ENCODE results near the gene SLC24A5. TPM values are rescaled to one million over a fixed set of nuclear protein-coding genes. Genes with fewer than 3 reads are reported as not detected.

SLC24A5 gene
- total RNA-seq, 1 donor: not detected

DNA sequence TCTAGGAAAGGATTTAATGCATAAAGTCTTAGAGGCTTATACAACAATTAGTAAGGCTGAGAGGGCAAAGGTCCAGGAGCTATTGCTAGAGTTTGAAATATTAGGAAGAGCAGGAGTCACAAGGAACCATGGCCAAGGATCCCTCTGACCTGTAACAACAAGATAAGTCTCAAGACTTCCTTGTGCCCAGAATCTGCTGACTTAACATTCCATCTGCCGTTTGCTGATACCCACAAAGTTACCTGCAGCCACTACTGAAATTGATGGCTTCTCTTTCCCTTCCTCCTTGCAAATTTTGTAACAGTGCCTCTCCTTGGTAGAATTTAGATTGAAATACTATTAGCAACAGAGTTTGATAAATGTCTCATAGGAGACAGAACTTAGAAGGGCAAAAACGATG, 62.0 kb downstream of the SLC24A5 start:
- H3K36me3 ChIP-seq (ENCODE audit: insufficient read depth, low read length): no peaks in the 10 kb centered on the region
- no peak overlapping the region for H2AFZ ChIP-seq (ENCODE audit: low read length)
- no peak for DNase-seq (ENCODE audit: insufficient read length, low spot score, missing footprints)
- no peak overlapping the region for H3K4me3 ChIP-seq (ENCODE audit: insufficient read depth, low read length)
- H4K20me1 ChIP-seq (ENCODE audit: insufficient read depth, low read length): no peaks in the 10 kb centered on the region
- H3K27ac ChIP-seq (ENCODE audit: low read depth, low read length): no peak overlapping the region
- TF ChIP-seq, protein P1, sequence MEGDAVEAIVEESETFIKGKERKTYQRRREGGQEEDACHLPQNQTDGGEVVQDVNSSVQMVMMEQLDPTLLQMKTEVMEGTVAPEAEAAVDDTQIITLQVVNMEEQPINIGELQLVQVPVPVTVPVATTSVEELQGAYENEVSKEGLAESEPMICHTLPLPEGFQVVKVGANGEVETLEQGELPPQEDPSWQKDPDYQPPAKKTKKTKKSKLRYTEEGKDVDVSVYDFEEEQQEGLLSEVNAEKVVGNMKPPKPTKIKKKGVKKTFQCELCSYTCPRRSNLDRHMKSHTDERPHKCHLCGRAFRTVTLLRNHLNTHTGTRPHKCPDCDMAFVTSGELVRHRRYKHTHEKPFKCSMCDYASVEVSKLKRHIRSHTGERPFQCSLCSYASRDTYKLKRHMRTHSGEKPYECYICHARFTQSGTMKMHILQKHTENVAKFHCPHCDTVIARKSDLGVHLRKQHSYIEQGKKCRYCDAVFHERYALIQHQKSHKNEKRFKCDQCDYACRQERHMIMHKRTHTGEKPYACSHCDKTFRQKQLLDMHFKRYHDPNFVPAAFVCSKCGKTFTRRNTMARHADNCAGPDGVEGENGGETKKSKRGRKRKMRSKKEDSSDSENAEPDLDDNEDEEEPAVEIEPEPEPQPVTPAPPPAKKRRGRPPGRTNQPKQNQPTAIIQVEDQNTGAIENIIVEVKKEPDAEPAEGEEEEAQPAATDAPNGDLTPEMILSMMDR (IDR thresholded peaks at IDR 0.05; ENCODE audit: extremely low read depth, low read depth, low read length): no peak
- no peak overlapping the region for H3K4me2 ChIP-seq (ENCODE audit: insufficient read depth, low read length)
- no peaks in the 10 kb centered on the region for H3K9me3 ChIP-seq (ENCODE audit: low read depth, low read length)
- no peaks in the 10 kb centered on the region for H3K4me1 ChIP-seq (ENCODE audit: insufficient read depth, low read length)
- no peaks in the 10 kb centered on the region for H3K79me2 ChIP-seq (ENCODE audit: insufficient read depth, low read length)
- H3K27me3 ChIP-seq (ENCODE audit: insufficient read depth, low read length): no peaks in the 10 kb centered on the region

DNA sequence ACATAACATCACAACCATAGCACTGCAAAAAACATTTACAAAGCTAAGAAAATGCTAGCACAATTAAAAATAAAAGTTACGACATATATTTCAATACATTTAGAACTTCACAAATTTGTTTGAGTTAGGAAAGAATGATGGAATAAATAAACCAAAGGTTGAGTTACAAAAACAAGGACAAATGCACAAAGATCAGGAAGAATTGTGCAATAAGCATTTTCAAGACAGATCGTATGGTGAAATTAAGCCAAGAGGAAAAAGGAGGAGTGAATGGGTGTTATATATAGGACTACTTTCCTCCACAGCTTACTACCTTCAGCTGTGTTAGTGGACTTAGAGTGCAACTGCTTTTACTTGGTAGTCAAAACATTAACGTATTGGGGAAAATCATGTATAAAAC, 64.7 kb downstream of the SLC24A5 start:
- no peak overlapping the region for H3K4me3 ChIP-seq (ENCODE audit: insufficient read depth, low read length)
- H3K4me2 ChIP-seq (ENCODE audit: insufficient read depth, low read length): no peak overlapping the region
- H3K79me2 ChIP-seq (ENCODE audit: insufficient read depth, low read length): no peaks in the 10 kb centered on the region
- no peak overlapping the region for H2AFZ ChIP-seq (ENCODE audit: low read length)
- H3K27me3 ChIP-seq (ENCODE audit: insufficient read depth, low read length): no peaks in the 10 kb centered on the region
- no peaks in the 10 kb centered on the region for H3K4me1 ChIP-seq (ENCODE audit: insufficient read depth, low read length)
- TF ChIP-seq, protein P1 (IDR thresholded peaks at IDR 0.05; ENCODE audit: extremely low read depth, low read depth, low read length): no peak
- no peaks in the 10 kb centered on the region for H3K36me3 ChIP-seq (ENCODE audit: insufficient read depth, low read length)
- DNase-seq (ENCODE audit: insufficient read length, low spot score, missing footprints): no peak
- H4K20me1 ChIP-seq (ENCODE audit: insufficient read depth, low read length): no peaks in the 10 kb centered on the region
- H3K9me3 ChIP-seq (ENCODE audit: low read depth, low read length): no peaks in the 10 kb centered on the region
- H3K27ac ChIP-seq (ENCODE audit: low read depth, low read length): no peak overlapping the region

- TF ChIP-seq, protein P1 (IDR thresholded peaks at IDR 0.05; ENCODE audit: extremely low read depth, low read depth, low read length): no peak
- H2AFZ ChIP-seq (ENCODE audit: low read length): no peak overlapping the region
- H3K27ac ChIP-seq (ENCODE audit: low read depth, low read length): no peak overlapping the region
- H3K79me2 ChIP-seq (ENCODE audit: insufficient read depth, low read length): no peaks in the 10 kb centered on the region
- no peak overlapping the region for H3K4me2 ChIP-seq (ENCODE audit: insufficient read depth, low read length)
- H4K20me1 ChIP-seq (ENCODE audit: insufficient read depth, low read length): no peaks in the 10 kb centered on the region
- no peaks in the 10 kb centered on the region for H3K36me3 ChIP-seq (ENCODE audit: insufficient read depth, low read length)
- no peaks in the 10 kb centered on the region for H3K9me3 ChIP-seq (ENCODE audit: low read depth, low read length)
- H3K4me3 ChIP-seq (ENCODE audit: insufficient read depth, low read length): no peak overlapping the region
- no peaks in the 10 kb centered on the region for H3K4me1 ChIP-seq (ENCODE audit: insufficient read depth, low read length)
- H3K27me3 ChIP-seq (ENCODE audit: insufficient read depth, low read length): no peaks in the 10 kb centered on the region
- no peak for DNase-seq (ENCODE audit: insufficient read length, low spot score, missing footprints)
Observed at GRCh38 chr15:48186271-48186670, 65.5 kb downstream of the SLC24A5 start.

- Histone ChIP-seq H3K79me2 (ENCODE audit: insufficient read depth, low read length) (no peaks in the 10 kb centered on the region), H3K27ac (ENCODE audit: low read depth, low read length) (no peak overlapping the region), H4K20me1 (ENCODE audit: insufficient read depth, low read length) (no peaks in the 10 kb centered on the region), H2AFZ (ENCODE audit: low read length) (no peak overlapping the region), H3K27me3 (ENCODE audit: insufficient read depth, low read length) (no peaks in the 10 kb centered on the region), H3K36me3 (ENCODE audit: insufficient read depth, low read length) (no peaks in the 10 kb centered on the region), H3K4me2 (ENCODE audit: insufficient read depth, low read length) (peak overlapping the region; percentile 23), H3K9me3 (ENCODE audit: low read depth, low read length) (no peaks in the 10 kb centered on the region), H3K4me3 (ENCODE audit: insufficient read depth, low read length) (no peak overlapping the region), H3K4me1 (ENCODE audit: insufficient read depth, low read length) (no peaks in the 10 kb centered on the region)
- TF ChIP-seq, protein P1 (IDR thresholded peaks at IDR 0.05; ENCODE audit: extremely low read depth, low read depth, low read length): no peak
- peak; percentile 73 for DNase-seq (ENCODE audit: insufficient read length, low spot score, missing footprints)
Observed at GRCh38 chr15:48190932-48191573, 70.3 kb downstream of the SLC24A5 start.

Measured in osteoblast (primary cell).